ENCODE results near the gene STARD6. TPM values are rescaled to one million over a fixed set of nuclear protein-coding genes. Genes with fewer than 3 reads are reported as not detected.

STARD6 gene, protein sequence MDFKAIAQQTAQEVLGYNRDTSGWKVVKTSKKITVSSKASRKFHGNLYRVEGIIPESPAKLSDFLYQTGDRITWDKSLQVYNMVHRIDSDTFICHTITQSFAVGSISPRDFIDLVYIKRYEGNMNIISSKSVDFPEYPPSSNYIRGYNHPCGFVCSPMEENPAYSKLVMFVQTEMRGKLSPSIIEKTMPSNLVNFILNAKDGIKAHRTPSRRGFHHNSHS
- total RNA-seq (2022) (not detected in 2 replicates), Bru-seq, nascent RNA (percentile 27 among the genes with signal in this experiment), BruChase-seq, experiment 1, labeled RNA remaining after a 6-hour chase (percentile 13 among the genes with signal in this experiment), BruChase-seq, experiment 2, labeled RNA remaining after a 2-hour chase (percentile 17 among the genes with signal in this experiment)
- long read RNA-seq, partial matches to known transcripts: 0 of 1 reads
- long read RNA-seq, other reads (novel, unspliced or antisense): 1 of 1 reads

DNA sequence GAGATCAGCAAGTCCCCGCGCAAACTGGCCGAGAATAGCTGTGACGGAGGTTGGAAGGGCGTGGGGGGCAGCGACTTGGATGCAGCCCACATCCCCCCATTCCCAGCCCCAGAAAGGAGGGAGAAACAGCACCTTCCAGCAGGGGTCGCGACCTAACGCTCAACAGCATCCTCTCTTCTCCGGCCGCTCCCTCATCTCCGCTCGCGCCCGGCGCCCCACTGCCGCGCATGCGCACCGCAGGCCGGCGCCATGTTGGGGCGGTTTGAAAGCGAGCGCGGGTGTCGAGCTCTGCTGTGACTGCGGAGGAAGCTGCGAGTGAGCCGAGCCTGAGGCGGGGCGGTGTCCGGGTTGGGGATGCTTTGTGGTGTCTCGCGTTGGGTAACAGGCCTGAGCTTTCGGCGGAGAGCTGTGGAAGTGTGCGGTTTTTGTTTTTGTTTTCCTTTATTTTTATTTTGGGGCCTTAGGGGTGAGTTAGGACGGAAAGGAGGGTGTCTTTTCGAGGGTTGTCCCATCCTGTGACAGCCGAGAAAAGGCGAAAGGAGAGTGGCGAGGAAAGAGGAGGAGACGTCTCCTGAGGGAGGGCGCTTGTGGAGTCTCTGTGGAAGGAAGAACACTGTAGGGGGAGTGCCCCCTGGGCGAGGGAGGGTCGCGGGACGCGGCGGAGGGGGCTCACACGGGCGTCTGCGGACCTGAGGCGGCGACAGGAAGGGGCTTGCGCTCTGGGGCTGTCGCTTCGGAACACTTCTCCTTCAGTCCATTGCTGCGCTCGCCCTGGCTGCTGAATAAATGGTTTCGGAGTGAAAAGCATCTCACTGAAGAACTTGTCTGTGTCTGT lies at the start of gene STARD6, which contains the start of gene C18orf54:
Gene STARD6, minus strand, starts transcription at position 199 of the 835 bp plus-strand sequence. CDS start 3,285 bp downstream, outside the sequence.
Gene C18orf54, plus strand, starts transcription at position 247 of the 835 bp plus-strand sequence. CDS start 2,667 bp downstream, outside the sequence.
- TF ChIP-seq, protein P1, sequence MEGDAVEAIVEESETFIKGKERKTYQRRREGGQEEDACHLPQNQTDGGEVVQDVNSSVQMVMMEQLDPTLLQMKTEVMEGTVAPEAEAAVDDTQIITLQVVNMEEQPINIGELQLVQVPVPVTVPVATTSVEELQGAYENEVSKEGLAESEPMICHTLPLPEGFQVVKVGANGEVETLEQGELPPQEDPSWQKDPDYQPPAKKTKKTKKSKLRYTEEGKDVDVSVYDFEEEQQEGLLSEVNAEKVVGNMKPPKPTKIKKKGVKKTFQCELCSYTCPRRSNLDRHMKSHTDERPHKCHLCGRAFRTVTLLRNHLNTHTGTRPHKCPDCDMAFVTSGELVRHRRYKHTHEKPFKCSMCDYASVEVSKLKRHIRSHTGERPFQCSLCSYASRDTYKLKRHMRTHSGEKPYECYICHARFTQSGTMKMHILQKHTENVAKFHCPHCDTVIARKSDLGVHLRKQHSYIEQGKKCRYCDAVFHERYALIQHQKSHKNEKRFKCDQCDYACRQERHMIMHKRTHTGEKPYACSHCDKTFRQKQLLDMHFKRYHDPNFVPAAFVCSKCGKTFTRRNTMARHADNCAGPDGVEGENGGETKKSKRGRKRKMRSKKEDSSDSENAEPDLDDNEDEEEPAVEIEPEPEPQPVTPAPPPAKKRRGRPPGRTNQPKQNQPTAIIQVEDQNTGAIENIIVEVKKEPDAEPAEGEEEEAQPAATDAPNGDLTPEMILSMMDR (IDR thresholded peaks at IDR 0.05; ENCODE audit: unreplicated experiment): peak; percentile 62
- Mint-ChIP-seq H3K4me1 (ENCODE audit: insufficient read depth, unreplicated experiment) (peaks cover 6% of the 10 kb centered on the region), H3K9me3 (ENCODE audit: unreplicated experiment) (no peaks in the 10 kb centered on the region), H3K27ac (ENCODE audit: low read depth, unreplicated experiment) (peak within 1 kb of the TSS; percentile 99), H3K36me3 (ENCODE audit: insufficient read depth, unreplicated experiment) (peaks cover 7% of the 10 kb centered on the region), H3K4me3 (ENCODE audit: unreplicated experiment) (peak within 1 kb of the TSS; percentile 100), H3K27me3 (ENCODE audit: insufficient read depth, unreplicated experiment) (no peaks in the 10 kb centered on the region)
- intact Hi-C loops (cut with micrococcal nuclease): loop anchor here (1.0 to 5.0 kb wide), 3 partner anchors 31 to 201 kb away; no protein-coding TSS in a partner anchor
- POLR2A ChIA-PET: interaction anchor here (0.5 to 3.7 kb wide), 15 partner anchors 10 to 573 kb away, joined by 3 to 16 read pairs (median 4); partner anchors contain the start of genes MBD2 and POLI
- no TSS peak for BruUV-seq (replicated peaks)
- CTCF ChIA-PET: interaction anchor here (0.7 to 1.9 kb wide), 14 partner anchors 16 to 314 kb away, joined by 3 to 9 read pairs (median 3); no protein-coding TSS in a partner anchor
- DNase-seq (ENCODE audit: unreplicated experiment): peak; percentile 91

DNA sequence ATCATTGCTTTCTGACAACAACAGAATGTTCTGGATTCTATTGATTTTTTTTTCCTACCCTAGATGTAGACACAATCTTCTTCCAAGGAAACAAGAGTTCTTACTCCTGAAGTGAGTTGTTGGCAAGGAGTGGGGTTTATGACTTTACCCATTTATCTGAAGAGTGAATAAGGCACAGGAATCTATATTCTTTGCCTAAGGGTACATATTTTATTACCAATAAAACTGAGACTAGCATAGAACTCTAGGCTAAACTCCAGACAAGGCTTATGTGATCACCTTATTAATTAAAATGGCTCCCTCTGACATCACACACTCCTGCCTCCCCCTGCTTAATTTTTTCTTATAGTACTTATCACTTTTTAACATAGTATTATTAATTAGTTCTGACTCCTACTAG lies 47.6 kb upstream of the STARD6 start:
- no peak overlapping the region for H3K27ac Mint-ChIP-seq (ENCODE audit: low read depth, unreplicated experiment)
- no peak overlapping the region for H3K4me3 Mint-ChIP-seq (ENCODE audit: unreplicated experiment)
- intact Hi-C loops (cut with micrococcal nuclease): no loop called here
- H3K4me1 Mint-ChIP-seq (ENCODE audit: insufficient read depth, unreplicated experiment): no peaks in the 10 kb centered on the region
- BruUV-seq (replicated peaks): no TSS peak
- no peaks in the 10 kb centered on the region for H3K36me3 Mint-ChIP-seq (ENCODE audit: insufficient read depth, unreplicated experiment)
- ChIA-PET CTCF (interaction anchor here (0.7 to 1.2 kb wide), 2 partner anchors 39 to 149 kb away, joined by 3 read pairs; no protein-coding TSS in a partner anchor), POLR2A (interaction anchor here (0.7 kb wide), 1 partner anchor 503 kb away, joined by 3 read pairs; no protein-coding TSS in a partner anchor)
- DNase-seq (ENCODE audit: unreplicated experiment): no peak
- H3K27me3 Mint-ChIP-seq (ENCODE audit: insufficient read depth, unreplicated experiment): no peaks in the 10 kb centered on the region
- TF ChIP-seq, protein P1 (IDR thresholded peaks at IDR 0.05; ENCODE audit: unreplicated experiment): no peak
- H3K9me3 Mint-ChIP-seq (ENCODE audit: unreplicated experiment): no peaks in the 10 kb centered on the region

DNA sequence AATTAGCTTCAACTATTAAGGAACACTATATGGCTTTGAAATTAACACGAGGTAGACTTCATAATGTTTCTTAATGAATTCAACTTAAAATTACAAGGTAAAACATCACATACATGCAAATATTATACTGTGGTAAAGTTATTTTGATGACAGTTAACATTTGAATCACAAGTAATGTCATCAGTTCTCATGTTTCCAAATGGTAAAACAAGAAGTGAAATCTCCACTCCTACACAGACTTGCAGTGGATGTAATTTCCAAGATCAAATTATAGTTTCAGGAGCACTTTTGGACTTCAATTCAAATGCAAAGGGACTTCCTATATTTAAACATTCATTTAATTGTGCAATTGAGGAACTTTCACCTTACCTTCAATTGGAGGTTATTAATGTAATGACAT lies 39.1 kb upstream of the STARD6 start:
- ChIA-PET CTCF (no interaction called here), POLR2A (no interaction called here)
- Mint-ChIP-seq H3K4me3 (ENCODE audit: unreplicated experiment) (no peak overlapping the region), H3K36me3 (ENCODE audit: insufficient read depth, unreplicated experiment) (no peaks in the 10 kb centered on the region), H3K27ac (ENCODE audit: low read depth, unreplicated experiment) (no peak overlapping the region), H3K27me3 (ENCODE audit: insufficient read depth, unreplicated experiment) (no peaks in the 10 kb centered on the region), H3K4me1 (ENCODE audit: insufficient read depth, unreplicated experiment) (no peaks in the 10 kb centered on the region), H3K9me3 (ENCODE audit: unreplicated experiment) (no peaks in the 10 kb centered on the region)
- TF ChIP-seq, protein P1 (IDR thresholded peaks at IDR 0.05; ENCODE audit: unreplicated experiment): no peak
- no peak for DNase-seq (ENCODE audit: unreplicated experiment)
- intact Hi-C loops (cut with micrococcal nuclease): no loop called here
- no TSS peak for BruUV-seq (replicated peaks)
